ENCODE data around the gene AP1G1. TPM values are rescaled to one million over a fixed set of nuclear protein-coding genes. Genes with fewer than 3 reads are reported as not detected.
"Not testable (repeated sequence)": the region's sequence is repeated elsewhere in the genome, so short reads cannot be mapped to it uniquely, and the experiment has no call there.

The AP1G1 gene
- total RNA-seq, 2 experiments from 2014 or later: 87.2 to 88.6 TPM

DNA sequence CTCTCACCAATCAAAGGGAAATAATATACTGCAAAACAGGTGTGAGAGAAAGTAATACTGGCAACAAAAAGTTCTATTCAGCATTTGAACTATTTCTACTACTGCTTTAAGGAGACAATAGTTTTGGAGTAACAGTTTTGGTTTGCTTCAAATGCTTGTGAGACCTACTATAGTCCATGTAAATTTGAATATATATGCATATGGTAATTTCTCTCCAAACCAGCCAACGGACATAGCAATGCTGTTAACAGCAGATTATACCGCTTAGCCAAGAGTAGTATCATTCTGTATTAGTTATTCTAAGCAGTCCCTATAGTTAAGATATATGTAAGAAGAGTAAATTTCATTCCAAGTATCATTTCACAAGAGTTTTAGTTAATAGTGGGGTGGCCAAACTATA is 102.6 kb downstream of the AP1G1 start:
- H3K4me1 Mint-ChIP-seq: peaks cover 3% of the 10 kb centered on the region
- no peak for ATAC-seq
- CTCF ChIA-PET: interaction anchor here (0.7 kb wide), 1 partner anchor 24 kb away, joined by 3 read pairs; no protein-coding TSS in a partner anchor
- no peaks in the 10 kb centered on the region for H3K27me3 Mint-ChIP-seq
- no peak overlapping the region for H3K27ac Mint-ChIP-seq
- H3K9me3 Mint-ChIP-seq (ENCODE audit: low read depth): no peaks in the 10 kb centered on the region
- H3K4me3 Mint-ChIP-seq: no peak overlapping the region
- no peak for DNase-seq
- peaks cover 4% of the 10 kb centered on the region for H3K36me3 Mint-ChIP-seq

GRCh38 chr16:71703333-71703732 is 105.3 kb downstream of the AP1G1 start:
- H3K27ac Mint-ChIP-seq: no peak overlapping the region
- H3K9me3 Mint-ChIP-seq (ENCODE audit: low read depth): no peaks in the 10 kb centered on the region
- H3K4me1 Mint-ChIP-seq: no peaks in the 10 kb centered on the region
- H3K4me3 Mint-ChIP-seq: no peak overlapping the region
- DNase-seq (no peak), ATAC-seq (no peak)
- CTCF ChIA-PET: interaction anchor here (1.1 to 1.3 kb wide), 2 partner anchors 12 to 41 kb away, joined by 3 to 5 read pairs; no protein-coding TSS in a partner anchor
- no peaks in the 10 kb centered on the region for H3K27me3 Mint-ChIP-seq
- peaks cover 2% of the 10 kb centered on the region for H3K36me3 Mint-ChIP-seq

GRCh38 chr16:71700831-71701230 is 107.8 kb downstream of the AP1G1 start:
- ATAC-seq (no peak), DNase-seq (no peak)
- Mint-ChIP-seq H3K27me3 (no peaks in the 10 kb centered on the region), H3K4me3 (no peak overlapping the region), H3K27ac (no peak overlapping the region), H3K36me3 (peaks cover 2% of the 10 kb centered on the region), H3K4me1 (peaks cover 2% of the 10 kb centered on the region), H3K9me3 (ENCODE audit: low read depth) (no peaks in the 10 kb centered on the region)
- CTCF ChIA-PET: interaction anchor here (1.6 kb wide), 1 partner anchor 20 kb away, joined by 3 read pairs; no protein-coding TSS in a partner anchor

- H3K27ac Mint-ChIP-seq: no peak overlapping the region
- no peak overlapping the region for H3K4me3 Mint-ChIP-seq
- DNase-seq (no peak), ATAC-seq (no peak)
- H3K4me1 Mint-ChIP-seq: peaks cover 2% of the 10 kb centered on the region
- peaks cover 2% of the 10 kb centered on the region for H3K36me3 Mint-ChIP-seq
- H3K9me3 Mint-ChIP-seq (ENCODE audit: low read depth): no peaks in the 10 kb centered on the region
- H3K27me3 Mint-ChIP-seq: no peaks in the 10 kb centered on the region
- CTCF ChIA-PET: interaction anchor here (1.0 kb wide), 1 partner anchor 22 kb away, joined by 4 read pairs; no protein-coding TSS in a partner anchor
Measured at GRCh38 chr16:71698491-71698890, 110.1 kb downstream of the AP1G1 start.

GRCh38 chr16:71693164-71693563 is 115.5 kb downstream of the AP1G1 start:
- Mint-ChIP-seq H3K27ac (no peak overlapping the region), H3K4me1 (peaks cover 2% of the 10 kb centered on the region), H3K9me3 (ENCODE audit: low read depth) (no peaks in the 10 kb centered on the region), H3K27me3 (no peaks in the 10 kb centered on the region), H3K36me3 (peaks cover 3% of the 10 kb centered on the region), H3K4me3 (no peak overlapping the region)
- ATAC-seq: no peak
- CTCF ChIA-PET: no interaction called here
- no peak for DNase-seq

DNA sequence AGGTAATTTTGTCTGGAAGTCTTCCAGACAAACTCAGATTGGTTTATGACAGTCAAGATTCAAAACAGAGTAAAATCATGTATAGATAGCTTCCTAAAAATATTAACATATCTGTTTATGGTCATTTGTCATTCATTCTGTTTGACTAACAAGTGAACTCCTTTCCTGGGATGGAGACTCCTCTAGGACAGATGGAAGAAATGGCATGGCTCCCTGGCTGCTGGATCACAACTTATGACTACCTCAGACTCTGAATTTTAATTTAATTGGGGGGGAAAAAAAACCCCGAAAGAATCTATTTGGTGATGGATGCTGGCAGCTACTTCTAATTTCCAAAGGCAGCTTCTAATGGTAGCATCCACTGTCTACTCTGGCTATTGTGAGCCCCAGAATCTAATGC is 118.7 kb downstream of the AP1G1 start:
- H3K27ac Mint-ChIP-seq: no peak overlapping the region
- H3K9me3 Mint-ChIP-seq (ENCODE audit: low read depth): no peaks in the 10 kb centered on the region
- ATAC-seq (no peak), DNase-seq (no peak)
- CTCF ChIA-PET: interaction anchor here (1.0 kb wide), 1 partner anchor 79 kb away, joined by 4 read pairs; no protein-coding TSS in a partner anchor
- no peaks in the 10 kb centered on the region for H3K4me1 Mint-ChIP-seq
- H3K4me3 Mint-ChIP-seq: no peak overlapping the region
- peaks cover 6% of the 10 kb centered on the region for H3K36me3 Mint-ChIP-seq
- no peaks in the 10 kb centered on the region for H3K27me3 Mint-ChIP-seq

DNA sequence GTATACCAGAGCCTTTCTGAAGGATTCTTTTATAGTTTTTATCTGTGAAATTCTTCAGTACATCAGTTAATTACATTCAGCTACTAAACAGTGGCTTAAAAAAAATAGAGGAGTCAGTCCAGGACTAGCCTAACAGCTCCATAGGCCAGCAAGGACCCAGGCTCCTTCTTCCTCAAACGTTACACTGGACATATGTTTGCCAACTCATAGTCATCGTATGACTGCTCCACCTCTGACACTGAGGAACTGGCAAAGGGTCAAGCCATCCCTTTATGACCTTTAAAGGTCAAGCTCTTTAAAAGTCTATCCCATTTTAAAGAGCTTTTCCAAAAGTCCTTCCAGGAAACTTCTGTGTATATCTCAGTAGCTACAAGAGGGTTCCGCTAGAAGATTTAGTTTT is 120.8 kb downstream of the AP1G1 start:
- ATAC-seq: no peak
- peaks cover 16% of the 10 kb centered on the region for H3K36me3 Mint-ChIP-seq
- no peak overlapping the region for H3K4me3 Mint-ChIP-seq
- no peaks in the 10 kb centered on the region for H3K4me1 Mint-ChIP-seq
- H3K27ac Mint-ChIP-seq: no peak overlapping the region
- H3K9me3 Mint-ChIP-seq (ENCODE audit: low read depth): no peaks in the 10 kb centered on the region
- CTCF ChIA-PET: interaction anchor here (1.5 kb wide), 1 partner anchor 10 kb away, joined by 3 read pairs; no protein-coding TSS in a partner anchor
- DNase-seq: no peak
- no peaks in the 10 kb centered on the region for H3K27me3 Mint-ChIP-seq

DNA sequence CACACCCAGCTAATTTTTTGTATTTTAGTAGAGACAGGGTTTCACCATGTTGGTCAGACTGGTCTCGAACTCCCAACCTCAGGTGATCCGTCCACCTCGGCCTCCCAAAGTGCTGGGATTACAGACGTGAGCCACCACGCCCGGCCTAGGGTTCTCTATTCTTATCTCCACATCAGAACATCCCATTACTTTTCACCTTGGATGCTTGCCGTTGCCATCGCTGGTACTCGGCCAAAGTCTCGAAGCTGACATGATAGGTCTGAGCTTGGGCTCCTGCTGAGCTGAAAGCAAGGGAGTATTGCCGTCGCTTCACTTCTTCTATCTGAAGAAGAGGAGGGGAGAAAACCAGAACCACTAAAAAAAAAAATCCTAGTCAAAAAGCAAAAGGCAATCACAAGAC is 124.4 kb downstream of the AP1G1 start:
- ATAC-seq; H3K27ac Mint-ChIP-seq; H3K4me3 Mint-ChIP-seq; DNase-seq; H3K4me1 Mint-ChIP-seq; H3K9me3 Mint-ChIP-seq (ENCODE audit: low read depth); H3K27me3 Mint-ChIP-seq: not testable (repeated sequence)
- peaks cover 24% of the 10 kb centered on the region for H3K36me3 Mint-ChIP-seq
- CTCF ChIA-PET: interaction anchor here (1.6 kb wide), 1 partner anchor 8 kb away, joined by 4 read pairs; no protein-coding TSS in a partner anchor

DNA sequence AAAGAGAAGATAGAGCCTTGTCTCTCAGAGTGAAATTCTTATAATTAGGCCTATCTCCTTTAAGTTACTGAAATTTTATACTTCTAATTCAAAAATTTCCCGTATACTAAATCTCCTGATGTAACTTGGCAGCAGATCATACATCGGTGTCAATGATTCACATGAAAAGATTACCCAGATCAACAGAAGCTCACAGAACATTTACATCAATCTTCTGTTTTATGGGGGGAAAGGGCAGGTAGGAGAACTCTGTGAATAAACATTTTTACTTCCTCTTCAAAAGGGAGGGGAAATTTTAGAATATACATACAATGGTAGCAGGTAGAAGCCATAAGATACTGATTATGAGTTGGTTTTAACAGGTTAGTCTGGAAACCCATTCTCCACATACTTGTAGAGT is 127.3 kb downstream of the AP1G1 start:
- Mint-ChIP-seq H3K27ac (no peak overlapping the region), H3K27me3 (no peaks in the 10 kb centered on the region), H3K4me1 (peaks cover 10% of the 10 kb centered on the region), H3K4me3 (no peak overlapping the region), H3K9me3 (ENCODE audit: low read depth) (no peaks in the 10 kb centered on the region), H3K36me3 (peaks cover 29% of the 10 kb centered on the region)
- no peak for DNase-seq
- no peak for ATAC-seq
- CTCF ChIA-PET: interaction anchor here (1.6 kb wide), 1 partner anchor 9 kb away, joined by 4 read pairs; no protein-coding TSS in a partner anchor

Other genes starting within 250 kb of the AP1G1 start
- gene TAT, start 231.7 kb downstream of the AP1G1 start, total RNA-seq: not detected
- gene MARVELD3, start 182.7 kb downstream of the AP1G1 start, total RNA-seq: not detected
- 1 to 10 TPM; 7.9 to 8.7 TPM for gene PHLPP2, start 84.1 kb downstream of the AP1G1 start, total RNA-seq
- 10 to 100 TPM; 23.7 to 24.1 TPM for gene ATXN1L, start 37.1 kb upstream of the AP1G1 start, total RNA-seq
- 10 to 100 TPM in 1 of 2 experiments, 1 to 10 TPM in 1; 9.0 to 10.7 TPM for gene ZNF821, start 75.3 kb upstream of the AP1G1 start, total RNA-seq
- gene IST1, start 86.7 kb upstream of the AP1G1 start, total RNA-seq: 100 to 1,000 TPM; 206 to 209 TPM
- gene PKD1L3, start 191.6 kb upstream of the AP1G1 start, total RNA-seq: under 1 TPM; 0.28 to 0.29 TPM
- gene DHODH, start 199.9 kb upstream of the AP1G1 start, total RNA-seq: 10 to 100 TPM; 13.6 to 14.5 TPM
- gene HP, start 245.7 kb upstream of the AP1G1 start, total RNA-seq: not detected